SK-N-SH (cell line): ENCODE data around the gene ANKS1B.

ENCODE experiments used
- CTCF ChIP-seq: fragments of 200-600 bp; sonication (generic); IDR thresholded peaks from 2 replicates; pipeline ENCODE4 v1.6.1; 2017; ENCODE audit warnings: antibody characterized with exemption, mild to moderate bottlenecking, moderate library complexity
- EP300 ChIP-seq, 2 experiments: IDR thresholded peaks; 2 replicates each; pipeline versions ENCODE4 v1.4.0 to v1.6.1; 2012; ENCODE audit warnings: borderline replicate concordance in 1 of 2, low read depth in 1 of 2, low read length in 1 of 2
- GABPA ChIP-seq: IDR thresholded peaks from 2 replicates; pipeline ENCODE4 v1.4.0; 2012; ENCODE audit warnings: low read depth, mild to moderate bottlenecking
- JUND ChIP-seq: IDR thresholded peaks from 2 replicates; pipeline ENCODE4 v1.4.0; 2012
- POLR2AphosphoS5 ChIP-seq: IDR thresholded peaks from 2 replicates; pipeline ENCODE4 v1.6.1; 2012; ENCODE audit warnings: low read depth, low read length
- REST ChIP-seq: IDR thresholded peaks from 2 replicates; pipeline ENCODE4 v1.6.1; 2012; ENCODE audit warnings: mild to moderate bottlenecking, low read depth, low read length, moderate library complexity
- SMC3 ChIP-seq: IDR thresholded peaks from 2 replicates; pipeline ENCODE4 v1.6.1; 2012; ENCODE audit warnings: low read depth, low read length, improper control_type of control experiment
- YY1 ChIP-seq: IDR thresholded peaks from 2 replicates; pipeline ENCODE4 v1.4.0; 2012; ENCODE audit warnings: low read depth, mild to moderate bottlenecking

GRCh38 chr12:99769396-99769980, 215.2 kb downstream of the ANKS1B start:
- TF ChIP-seq CTCF (no peak), SMC3 (no peak), YY1 (no peak), JUND (no peak), REST (no peak), POLR2AphosphoS5 (no peak), EP300 (IDR thresholded peaks at IDR 0.05; ENCODE audit: borderline replicate concordance in 1 of 2, low read depth in 1 of 2, low read length in 1 of 2) (no peak), GABPA (no peak)
